IPS DF 4.7 (cell line): ENCODE measurements around the gene DHRS7B.
"Not testable (repeated sequence)": the region's sequence is repeated elsewhere in the genome, so short reads cannot be mapped to it uniquely, and the experiment has no call there.

Experiments used
- DNase-seq: peaks from one replicate; pipeline ENCODE4 v3.0.0-alpha.2; 2013; ENCODE audit warnings: low spot score; ENCODE audit errors: extremely low read depth

Gene DHRS7B

DNA sequence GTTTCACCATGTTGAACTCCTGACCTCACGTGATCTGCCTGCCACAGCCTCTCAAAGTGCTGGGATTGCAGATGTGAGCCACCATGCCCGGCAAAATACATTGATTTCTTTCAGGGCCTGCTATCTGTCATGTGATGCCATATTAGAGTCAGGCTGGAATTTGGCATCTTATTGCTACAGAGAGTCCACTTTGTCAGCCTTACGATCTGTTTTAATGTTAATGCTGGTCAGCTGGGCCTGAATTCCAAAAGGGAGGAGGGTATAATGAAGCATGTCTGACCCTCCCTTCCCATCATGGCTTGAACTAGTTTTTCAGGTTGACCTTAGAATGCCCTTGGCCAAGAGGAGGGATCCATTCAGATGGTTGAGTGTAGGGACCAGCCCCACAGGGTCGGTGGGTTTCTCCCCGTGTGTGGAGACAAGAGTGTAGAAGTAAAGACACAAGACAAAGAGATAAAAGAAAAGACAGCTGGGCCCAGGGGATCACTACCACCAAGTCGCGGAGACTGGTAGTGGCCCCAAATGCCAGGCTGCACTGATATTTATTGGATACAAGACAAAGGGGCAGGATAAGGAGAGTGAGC is 19.6 kb upstream of the DHRS7B start:
- not testable (repeated sequence) for DNase-seq

DNA sequence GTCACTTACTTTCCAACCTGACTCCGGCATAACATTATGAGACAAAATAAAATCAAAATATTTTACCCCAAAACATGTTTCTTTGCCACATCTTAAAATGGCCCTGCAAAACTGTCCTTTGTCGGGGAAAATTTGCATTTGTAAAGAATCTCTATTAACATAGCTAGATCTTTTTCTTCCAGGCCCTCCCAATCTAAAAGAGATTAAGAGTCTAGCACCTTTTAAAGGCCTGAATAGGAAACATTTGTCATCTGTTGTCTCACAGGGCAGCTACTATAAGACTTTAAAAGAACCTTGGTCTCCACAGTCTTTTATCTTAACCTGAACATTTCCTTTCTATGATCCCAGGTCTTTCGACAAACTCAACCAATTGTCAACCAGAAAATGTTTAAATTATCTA is 18.1 kb upstream of the DHRS7B start:
- no peak for DNase-seq

GRCh38 chr17:21113049-21113690 is 13.6 kb upstream of the DHRS7B start:
- DNase-seq, result no peak

GRCh38 chr17:21113716-21114115 is 13.0 kb upstream of the DHRS7B start:
- no peak for DNase-seq

DNA sequence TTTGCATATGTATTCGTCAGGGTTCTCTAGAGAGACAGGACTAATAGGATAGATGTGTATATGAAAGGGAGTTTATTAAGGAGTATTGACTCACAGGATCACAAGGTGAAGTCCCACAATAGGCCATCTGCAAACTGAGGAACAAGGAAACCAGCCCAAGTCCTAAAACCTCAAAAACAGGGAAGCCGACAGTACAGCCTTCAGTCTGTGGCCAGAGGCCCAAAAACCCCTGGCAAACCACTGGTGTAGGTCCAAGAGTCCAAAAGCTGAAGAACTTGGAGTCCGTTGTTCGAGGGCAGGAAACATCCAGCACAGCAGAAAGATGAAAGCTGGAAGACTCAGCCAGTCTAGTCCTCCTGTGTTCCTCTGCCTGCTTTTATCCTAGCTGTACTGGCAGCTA is 12.0 kb upstream of the DHRS7B start:
- not testable (repeated sequence) for DNase-seq

- DNase-seq, result no peak
These were observed 7.4 kb upstream of the DHRS7B start for GRCh38 chr17:21119247-21119918.

GRCh38 chr17:21119919-21120249 is 6.9 kb upstream of the DHRS7B start:
- no peak for DNase-seq

- no peak for DNase-seq
These were observed 2.7 kb upstream of the DHRS7B start for GRCh38 chr17:21124086-21124485.

GRCh38 chr17:21124517-21124916 is 2.2 kb upstream of the DHRS7B start:
- not testable (repeated sequence) for DNase-seq

GRCh38 chr17:21125862-21126261 is 902 bp upstream of the DHRS7B start:
- DNase-seq, result no peak

GRCh38 chr17:21127509-21128077 is 829 bp downstream of the DHRS7B start:
- no peak for DNase-seq

DNA sequence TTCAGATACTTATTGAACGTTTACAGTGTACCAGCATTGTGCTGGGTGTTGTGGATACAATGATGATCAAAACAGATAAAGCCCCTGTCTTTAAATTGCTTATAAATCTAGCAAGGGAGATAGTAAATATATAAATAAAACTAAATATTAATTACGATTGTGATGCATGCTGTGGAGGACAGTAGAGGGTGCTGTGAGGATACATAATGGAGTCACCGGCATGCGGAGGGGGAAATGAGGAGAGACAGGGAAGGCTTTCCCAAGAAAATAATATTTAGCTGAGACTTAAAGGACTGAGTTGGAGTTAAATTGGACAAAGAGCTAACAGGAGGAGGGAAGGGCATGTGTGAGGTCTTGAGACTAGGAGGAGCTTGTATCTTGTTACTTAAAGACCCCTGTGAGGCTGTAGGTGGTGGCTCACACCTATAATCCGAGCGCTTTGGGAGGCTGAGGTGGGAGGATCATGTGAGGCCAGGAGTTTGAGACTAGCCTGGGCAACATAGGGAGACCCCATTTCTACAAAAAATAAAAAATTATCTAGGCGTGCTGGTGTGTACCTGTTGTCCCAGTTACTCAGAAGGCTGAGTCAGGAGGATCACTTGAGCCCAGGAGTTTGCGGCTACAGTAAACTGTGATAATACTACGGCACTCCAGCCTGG is 2.4 kb downstream of the DHRS7B start:
- no peak for DNase-seq

GRCh38 chr17:21131137-21131536 is 4.4 kb downstream of the DHRS7B start:
- DNase-seq, result no peak

DNA sequence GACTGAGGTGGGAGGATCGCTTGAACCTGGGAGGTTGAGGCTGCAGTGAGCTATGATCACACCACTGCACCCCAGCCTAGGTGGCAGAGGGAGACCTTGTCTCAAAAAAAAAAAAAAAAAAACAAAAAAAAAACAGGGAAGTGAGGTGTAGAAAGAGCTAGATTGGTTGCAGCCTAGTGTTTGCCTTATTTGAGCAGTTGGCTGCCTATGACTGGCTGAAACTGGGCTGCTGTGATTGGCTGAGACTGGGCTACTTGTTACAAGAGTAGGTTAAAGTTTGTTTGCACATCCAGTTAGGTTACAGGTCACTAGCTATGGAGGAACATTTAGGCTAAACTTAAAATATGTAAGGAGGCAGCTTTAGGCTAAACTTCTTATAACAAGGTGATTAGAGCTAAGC is 5.7 kb downstream of the DHRS7B start:
- DNase-seq, result no peak

DNA sequence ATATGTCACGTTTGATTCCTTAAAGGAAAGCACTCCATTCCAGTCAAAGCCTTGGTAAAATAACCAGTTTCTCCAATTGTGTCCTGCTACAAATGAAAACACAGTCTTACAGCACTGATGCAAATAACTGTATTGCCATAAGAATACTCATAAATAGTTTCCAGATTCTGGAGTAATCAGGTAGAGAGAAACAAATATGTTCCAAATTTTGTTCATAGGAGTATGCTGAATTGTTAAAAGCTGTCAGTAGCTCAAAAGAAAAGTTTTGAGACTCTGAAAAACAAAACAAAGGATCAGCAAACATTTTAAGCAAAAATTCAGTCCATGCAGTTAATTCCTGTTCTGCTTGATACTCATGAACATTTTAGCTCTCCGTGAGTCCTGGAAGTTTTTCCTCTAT is 7.8 kb downstream of the DHRS7B start:
- no peak for DNase-seq

GRCh38 chr17:21140911-21141310 is 14.1 kb downstream of the DHRS7B start:
- DNase-seq, result no peak

- DNase-seq, result no peak
These were observed 14.6 kb downstream of the DHRS7B start for GRCh38 chr17:21141331-21141730.

DNA sequence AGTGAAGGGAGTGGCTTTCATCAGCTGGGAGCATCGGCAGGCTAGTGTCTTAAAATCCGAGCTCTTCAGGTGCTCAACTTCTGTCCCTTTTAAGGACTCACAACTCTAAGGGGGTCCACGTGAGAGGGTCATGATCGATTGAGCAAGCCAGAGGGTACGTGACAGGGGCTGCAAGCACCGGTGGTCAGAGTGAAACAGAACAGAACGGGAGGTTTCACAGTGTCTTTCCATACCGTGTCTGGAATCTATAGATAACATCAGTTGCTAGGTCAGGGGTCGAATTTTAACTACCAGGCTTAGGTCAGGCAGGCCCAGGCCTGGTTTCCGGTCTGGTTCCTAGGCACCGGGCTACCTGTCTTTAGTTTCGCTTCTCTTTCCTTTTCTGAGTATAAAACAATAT is 15.3 kb downstream of the DHRS7B start:
- not testable (repeated sequence) for DNase-seq

GRCh38 chr17:21143695-21144094 is 16.9 kb downstream of the DHRS7B start:
- no peak for DNase-seq

DNA sequence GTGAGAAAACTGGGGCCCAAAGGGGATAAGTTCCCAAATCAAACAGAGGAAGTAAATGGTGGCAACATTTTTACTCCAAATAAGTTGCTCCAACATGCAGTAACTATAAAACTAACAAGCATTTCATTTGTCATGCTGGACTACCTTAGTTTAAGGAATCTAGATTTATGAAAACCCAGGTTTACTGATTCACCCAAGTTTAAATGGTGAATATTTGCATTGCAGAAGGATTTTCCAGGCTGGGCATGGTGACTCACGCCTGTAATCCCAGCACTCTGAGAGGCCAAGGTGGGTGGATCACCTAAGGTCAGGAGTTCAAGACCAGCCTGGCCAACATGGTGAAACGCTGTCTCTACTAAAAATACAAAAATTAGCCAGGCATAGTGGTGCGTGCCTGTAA is 17.5 kb downstream of the DHRS7B start:
- not testable (repeated sequence) for DNase-seq

DNA sequence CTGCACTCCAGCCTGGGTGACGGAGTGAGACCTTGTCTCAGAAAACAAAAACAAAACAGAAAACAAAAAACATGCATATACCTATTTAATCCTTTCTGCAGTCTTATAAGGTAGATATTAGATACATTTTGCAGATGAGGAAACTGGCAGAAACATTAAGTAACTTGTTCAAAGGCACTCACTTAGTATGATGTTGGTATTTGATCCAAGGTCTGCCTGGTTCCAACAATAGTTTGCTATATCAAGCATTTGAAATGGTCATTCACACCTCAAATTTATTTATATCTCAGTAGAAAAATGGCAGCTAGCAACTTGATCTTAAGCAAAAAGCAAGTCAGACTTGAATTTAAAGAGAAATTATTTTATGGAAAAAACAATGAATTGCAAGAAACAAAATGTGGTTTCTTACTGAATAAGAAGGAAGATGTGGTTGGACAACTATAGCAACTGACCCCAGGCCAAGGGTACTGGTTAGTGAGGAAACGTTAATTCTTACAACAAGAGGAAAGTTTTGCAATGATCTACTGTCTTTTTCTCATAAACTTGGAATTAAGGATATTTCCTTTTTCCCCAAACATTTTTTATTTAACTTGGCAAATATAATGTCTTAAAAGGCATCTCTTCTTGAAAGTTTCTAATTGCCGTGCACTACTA is 19.7 kb downstream of the DHRS7B start:
- no peak for DNase-seq

DNA sequence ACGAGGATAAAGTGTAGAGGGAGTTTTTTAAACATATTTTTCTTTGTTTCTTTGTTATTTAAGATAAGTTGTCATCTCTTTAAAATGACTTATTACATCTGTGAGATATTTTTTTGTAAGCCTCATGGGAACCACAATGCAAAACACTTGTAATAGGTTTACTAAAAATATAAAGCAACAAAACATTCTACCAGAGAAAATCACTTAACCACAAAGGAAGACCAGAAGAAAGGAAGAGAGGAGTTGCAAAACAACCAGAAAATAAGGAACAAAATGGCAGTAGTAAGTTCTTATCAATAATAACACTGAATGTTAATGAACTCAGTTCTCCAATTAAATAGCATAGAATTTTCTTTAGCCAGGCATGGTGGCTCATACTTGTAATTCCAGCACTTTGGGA is 22.9 kb downstream of the DHRS7B start:
- no peak for DNase-seq
